Measurements from ENCODE around the gene AMFR.
A peak's percentile ranks its signal among the peaks of the same experiment; 100 is the strongest.

The AMFR gene

DNA sequence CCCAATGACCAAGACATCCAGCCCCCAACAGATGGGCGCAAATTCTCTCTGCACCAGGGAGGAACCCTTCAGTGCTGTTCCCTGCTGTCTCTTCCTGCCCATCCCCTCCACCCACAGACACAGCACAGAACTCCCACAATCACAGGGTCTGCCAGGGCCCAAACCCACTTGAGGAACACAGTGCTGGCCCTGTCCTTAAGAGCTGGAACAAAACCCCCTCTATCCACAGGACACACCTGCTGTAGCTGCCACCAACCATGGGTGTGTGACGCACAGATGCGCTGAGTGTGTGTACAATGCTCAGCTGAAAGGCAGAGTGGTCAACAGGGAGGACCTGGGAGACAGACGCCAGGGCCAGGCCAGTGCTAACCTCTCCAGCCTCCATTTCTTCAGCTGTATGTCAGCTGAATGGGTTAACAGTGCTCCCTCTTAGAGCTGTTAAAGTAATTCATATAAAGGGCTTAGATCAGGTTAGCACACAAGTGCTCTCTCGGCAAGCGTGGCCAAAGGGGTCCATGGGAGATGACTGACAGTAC is 62.1 kb downstream of the AMFR start:
- no peak for DNase-seq

DNA sequence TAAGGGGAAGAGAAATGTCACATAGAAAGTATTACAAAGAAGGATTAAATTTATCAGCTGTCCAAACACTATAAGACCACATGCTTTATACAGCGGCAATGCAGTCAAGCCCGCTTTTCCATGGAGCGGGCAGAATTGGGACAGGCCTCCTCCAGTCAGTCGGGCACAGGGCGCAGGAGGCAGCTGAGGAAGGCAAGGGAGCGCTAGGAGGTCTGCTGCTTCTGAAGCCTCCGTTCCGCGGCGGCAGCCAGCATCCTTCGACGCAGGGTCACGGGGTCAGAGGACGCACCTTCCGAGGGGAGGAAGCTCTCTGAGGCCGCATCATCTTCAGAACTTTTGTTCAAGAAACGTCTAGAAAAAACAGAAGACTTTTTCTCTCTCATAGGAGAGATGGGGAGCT is 62.6 kb downstream of the AMFR start:
- no peak for DNase-seq

DNA sequence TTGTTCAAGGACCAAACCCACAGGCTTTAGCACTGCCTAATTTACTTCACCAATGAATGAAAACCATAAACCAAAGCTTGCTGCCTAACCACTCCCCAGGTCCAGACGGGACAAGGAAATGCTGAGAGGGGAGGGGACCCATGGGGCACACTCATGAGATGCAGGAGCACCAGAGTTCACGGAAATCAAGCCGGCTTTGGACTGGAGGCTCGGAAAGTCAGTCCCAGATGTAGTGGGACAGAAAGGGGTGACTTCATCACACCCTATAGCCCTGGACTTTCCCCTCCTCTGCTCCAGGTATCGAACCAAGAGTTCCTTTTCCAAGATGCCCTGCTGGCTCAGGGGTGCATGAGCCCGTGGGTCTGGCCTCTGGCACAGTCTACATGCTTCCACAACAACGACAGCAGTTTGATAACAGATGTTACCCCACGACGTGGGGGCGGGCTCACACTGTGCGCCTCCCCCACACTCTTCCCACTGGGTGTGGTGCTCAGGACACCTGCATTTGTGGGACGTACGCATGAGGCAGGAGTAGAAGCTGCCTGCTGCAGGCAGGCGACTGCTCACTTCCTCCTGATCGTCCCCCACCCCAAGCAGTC is 63.2 kb downstream of the AMFR start:
- DNase-seq, result no peak

DNA sequence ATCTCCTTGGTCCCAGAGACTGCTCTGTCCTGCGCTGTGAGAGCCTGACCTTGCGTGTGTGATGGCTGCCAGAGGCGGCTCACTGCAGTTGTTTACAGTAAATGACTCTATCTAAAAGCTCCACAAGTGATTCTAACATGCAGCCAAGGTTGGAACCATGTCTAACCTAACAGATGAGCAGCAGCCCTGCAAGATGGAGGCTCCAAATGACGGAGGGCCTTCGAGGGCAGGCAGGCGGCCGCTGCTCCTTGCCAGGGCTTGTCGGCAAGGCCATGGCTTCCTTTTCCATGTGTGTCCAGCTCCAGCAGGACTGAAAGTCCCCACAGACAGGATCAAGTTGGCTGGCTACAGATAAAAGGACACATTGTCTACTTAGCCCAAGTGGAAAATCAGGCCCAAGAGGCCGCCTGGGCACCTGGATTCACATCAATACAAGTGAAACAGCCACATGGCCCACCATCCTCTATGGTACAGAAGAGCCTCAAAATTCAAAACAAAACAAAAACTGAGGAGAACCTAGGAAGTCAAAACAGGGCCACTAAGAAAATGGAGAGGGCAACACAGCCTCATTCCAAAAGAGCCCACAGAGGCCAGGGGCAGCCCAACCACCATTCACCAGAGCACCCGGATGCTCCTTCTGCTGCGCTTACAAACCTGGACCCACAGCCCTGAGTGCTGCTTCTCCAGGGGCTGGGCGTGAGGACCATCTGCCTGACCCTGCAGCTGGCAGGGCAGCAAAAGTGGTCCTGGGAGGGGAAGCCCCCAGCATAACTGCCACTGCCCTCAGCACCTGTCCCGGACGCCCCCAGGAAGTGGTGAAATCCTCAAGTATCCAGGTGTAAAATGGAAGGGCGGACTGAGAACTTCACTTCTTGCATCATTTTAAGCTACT is 65.0 kb downstream of the AMFR start:
- no peak for DNase-seq

DNA sequence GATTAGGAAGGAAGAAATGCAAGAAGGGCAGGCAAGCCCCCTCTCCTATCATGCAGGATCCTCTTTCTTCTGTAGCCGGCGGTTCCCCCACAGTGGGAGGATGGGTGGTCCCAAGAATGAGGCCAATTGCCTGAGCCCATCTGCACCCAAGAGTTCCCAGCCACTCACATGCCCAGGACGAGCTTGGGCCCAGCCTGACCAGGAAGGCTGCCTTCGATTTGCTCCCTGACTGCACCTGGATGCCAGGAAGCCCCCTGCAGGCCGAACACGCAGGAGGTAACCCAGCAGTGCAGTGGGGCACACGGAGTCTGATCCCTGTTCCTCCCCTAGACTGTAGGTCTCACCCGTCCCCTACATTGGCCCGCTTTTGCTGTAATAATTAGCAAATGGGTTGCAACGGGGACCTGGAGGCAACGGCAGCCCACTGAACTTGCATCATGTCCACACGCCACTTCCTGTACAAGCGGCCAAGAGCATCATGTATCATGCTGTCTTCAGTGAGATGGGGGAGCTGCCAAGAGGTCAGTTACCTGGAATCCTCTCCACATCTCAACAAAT is 67.5 kb downstream of the AMFR start:
- DNase-seq, result no peak

DNA sequence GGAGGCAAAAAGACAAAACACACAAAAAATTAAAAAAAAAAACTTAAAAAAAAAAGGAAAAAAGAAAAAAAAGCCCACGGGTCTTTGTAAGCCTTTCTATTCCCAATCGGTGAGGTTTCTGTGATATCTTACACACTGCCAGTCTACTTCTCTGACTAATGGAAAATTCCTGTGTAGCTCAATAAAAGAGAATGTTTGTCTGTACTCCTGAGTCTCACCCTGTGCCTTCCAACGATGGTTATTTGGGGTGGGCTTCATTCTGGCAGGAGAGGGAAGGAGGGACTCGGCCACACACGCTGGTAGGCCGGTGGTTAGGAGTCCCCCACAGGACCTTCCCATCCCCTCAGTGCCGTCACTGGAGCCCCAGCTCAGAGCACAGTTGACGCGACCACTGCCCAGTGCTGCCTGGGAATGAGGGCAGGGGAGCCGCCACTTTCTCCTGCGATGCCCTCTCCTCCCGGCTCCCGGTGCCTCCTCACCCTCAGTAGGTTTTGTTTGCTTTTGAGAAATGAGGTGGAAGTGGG is 68.0 kb downstream of the AMFR start:
- no peak for DNase-seq

DNA sequence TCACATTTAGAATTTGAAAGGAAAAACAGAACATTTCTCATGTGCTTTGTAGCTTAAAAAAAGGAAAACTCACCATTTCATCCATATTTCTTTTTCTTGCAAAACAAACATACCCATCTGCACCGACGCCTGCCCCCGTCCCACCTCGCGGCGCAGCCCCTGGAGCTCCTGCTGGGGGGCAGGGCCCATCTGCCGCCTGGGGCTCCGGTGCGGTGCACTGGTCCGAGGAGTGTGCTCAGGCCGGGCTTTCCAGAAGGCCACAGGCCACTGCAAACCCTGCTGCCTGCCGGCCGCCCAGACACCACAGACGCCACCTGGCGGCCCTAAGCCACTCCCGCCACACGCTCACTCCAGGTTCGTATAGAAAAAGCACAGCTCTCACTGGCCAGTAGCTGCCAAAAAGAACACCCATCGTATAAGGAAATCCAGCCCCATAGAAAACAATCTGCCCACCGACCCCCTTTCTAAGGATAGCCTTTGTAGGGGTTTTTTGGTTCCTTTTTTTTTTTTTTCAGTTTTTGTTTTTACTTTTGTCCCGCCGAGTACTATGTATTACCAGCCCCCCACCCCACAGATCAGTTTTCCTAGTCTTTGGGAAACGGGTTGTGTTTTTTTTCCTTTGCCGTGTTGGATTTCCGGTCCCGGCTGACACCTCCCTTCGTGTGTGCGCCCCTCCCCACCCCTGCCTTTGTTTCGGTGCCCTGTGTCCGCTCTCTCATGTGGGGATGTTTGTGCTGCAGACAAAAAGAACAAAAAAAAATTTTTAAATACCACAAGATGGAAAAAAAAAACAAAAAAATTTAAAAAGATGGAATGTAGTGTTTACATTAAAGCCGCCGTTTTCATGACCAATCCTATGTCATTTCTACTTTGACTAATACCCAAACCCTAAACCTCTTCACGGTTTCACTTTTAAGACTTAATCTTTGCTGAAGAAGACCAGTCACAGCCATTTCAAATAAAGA is 68.8 kb downstream of the AMFR start:
- peak in 43 of 51 donors; percentile 19 to 80 (median 58) for DNase-seq

DNA sequence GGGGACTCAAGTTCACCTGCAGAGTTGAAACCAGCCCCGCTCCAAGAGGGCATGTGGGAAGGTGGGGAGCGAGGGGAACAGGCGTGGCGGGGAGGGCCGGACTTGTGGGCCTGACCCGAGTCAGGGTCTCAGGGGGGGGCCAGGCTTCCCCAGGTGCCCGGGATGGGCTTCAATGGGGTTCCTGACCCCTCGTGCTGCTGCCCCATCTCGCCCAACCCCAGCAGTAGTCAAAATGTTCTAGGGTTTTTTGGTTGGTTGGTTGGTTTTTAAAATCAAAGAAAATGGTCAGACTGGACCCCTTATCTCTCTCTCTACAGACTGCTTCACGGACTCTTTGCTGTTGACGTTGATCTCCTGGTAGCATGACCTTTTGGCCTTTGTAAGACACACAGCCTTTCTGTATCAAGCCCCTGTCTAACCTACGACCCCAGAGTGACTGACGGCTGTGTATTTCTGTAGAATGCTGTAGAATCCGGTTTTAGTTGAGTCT is 69.5 kb downstream of the AMFR start:
- DNase-seq, result no peak

DNA sequence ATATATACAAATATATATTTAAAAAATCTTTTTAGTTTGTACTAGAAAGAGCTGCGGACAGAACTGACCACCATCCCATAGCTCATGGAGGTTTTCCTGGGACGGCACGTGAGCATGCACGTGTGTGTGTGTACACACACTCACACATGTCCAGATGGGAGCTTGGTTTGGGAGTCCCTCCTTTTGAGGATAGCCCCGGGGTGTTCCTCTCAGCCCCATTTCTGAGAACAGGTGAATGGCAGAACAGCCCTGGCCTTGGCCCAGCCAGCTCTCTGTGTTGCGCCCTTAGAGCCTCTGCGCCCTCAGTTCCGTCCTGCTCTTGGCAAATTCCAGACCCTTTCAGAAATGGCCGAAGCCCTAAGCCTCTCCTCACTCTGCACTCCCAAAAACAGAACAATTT is 70.1 kb downstream of the AMFR start:
- no peak for DNase-seq

DNA sequence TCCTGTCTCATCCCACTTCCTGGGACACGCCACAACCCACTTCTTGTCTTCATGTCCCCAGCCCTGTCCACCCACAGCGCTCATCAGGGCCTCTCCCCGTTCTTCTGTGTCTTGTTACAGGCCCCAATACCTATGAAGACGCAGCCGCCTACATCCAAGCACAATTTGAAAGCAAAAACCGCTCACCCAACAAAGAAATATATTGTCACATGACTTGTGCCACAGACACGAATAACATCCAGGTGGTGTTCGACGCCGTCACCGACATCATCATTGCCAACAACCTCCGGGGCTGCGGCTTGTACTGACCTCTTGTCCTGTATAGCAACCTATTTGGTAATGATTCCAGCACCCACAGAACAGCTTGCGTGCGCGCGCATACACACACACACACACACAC is 70.6 kb downstream of the AMFR start:
- DNase-seq, result no peak

DNA sequence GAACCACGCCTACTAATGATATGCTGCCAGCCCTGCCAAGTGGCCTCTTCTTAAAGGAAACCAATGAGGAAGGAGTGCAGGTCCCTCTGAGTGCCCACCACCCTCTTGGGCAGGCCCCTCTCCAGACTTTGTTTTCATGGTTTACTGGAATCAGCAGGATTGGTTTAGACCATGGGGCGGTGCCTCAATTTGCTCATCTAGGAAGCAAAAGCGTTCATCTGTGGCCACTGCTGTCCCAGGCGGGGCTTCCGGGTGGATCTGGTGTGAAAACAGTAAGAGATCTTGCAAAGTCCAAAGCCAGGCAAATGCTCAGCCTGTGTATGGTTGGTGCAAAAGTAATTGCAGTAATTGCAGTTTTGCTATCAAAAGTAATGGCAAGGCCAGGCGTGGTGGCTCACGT is 71.3 kb downstream of the AMFR start:
- DNase-seq, result no peak

DNA sequence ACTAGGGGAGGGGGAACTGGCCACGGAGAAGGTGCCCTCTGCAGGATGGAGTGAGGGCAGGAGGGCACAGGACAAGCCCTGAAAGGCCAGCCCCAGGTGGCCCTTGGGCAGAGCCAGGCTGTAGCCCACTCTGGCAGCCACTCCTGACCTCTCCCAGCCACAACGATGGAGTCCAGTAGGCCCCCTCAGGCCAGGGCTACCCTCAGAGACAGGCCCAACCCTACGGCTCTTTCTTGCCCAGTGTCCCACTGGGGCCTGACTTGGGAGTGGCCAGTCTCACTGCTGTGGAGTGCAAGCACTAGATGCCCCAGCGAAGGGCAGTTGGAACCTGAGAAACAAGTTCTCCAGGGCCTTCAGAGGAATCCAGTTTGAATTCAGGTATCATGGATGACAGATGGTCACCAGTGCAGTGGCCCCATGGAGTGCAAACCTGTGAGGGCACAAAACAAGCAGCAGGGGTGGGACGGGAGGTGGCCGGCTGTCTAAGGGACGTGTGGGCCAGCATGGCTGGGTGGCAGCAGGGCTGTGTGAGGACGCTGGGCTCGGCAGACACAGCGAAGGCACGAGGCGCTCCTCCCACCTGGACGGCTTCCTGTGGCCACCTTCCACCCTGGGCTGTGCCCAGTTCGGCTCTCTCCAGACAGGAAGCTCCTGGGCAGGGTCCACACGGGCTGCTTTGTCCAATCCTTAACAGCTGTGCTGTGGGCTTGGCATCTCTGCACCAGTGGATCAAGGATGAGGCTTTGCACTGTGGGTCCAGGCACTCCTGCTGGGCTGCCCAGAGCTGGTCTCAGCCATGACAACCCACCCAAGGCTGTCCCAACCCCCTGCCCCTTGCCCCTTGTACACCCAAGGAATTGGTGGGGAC is 72.1 kb downstream of the AMFR start:
- no peak for DNase-seq

DNA sequence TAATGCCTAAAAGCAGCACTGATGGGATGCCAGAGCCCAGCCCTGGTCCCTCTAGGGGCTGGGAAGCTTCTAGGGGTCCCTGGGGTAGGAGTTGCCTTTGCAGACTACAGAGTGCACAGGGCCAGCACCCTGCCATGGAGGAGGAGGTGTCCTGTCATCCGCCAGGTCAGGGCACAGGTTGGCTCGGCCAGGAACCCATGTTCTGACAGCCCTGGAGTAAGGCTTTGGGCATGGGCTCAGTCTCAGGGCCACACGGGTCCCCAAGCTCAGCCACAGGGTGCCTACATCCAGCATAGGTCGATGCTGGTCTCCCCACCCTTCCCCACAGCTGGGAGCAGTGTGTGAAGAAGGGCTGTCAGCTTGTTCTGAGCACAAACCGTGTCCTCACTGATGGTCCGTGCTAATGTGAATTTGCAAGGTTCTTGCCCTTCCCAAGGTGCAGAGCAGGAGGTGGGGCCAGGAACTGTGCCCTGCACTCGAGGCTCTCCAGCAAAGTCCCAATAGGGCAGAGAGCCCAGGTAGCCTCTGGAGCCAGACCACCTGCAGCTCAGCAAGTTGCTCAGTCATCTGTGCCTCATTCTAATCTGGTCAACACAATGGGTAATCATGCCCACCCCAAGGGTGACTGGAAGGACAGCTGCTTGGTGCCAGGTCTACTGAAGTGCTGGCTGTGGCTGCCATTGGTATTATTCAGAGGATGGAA is 72.8 kb downstream of the AMFR start:
- DNase-seq, result no peak

DNA sequence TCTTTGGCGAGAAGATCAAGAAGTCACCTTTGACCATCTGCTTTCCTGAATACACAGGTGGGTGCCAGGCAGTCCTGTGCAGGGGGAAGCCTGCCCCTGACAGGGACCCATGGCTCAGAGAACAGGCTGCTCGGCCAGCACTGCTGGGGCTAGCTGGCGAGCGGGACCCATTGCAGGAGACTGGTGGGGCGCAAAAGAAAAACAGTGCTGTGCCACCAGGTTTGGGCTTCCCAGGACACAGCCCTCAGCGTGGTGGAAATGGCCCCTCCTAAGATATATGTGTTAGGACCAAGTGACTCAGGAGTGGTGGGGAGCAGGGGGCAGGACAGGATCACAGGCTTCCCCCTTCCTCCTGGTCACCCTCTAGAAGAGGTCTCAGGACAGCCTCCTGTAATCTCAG is 73.9 kb downstream of the AMFR start:
- no peak for DNase-seq

DNA sequence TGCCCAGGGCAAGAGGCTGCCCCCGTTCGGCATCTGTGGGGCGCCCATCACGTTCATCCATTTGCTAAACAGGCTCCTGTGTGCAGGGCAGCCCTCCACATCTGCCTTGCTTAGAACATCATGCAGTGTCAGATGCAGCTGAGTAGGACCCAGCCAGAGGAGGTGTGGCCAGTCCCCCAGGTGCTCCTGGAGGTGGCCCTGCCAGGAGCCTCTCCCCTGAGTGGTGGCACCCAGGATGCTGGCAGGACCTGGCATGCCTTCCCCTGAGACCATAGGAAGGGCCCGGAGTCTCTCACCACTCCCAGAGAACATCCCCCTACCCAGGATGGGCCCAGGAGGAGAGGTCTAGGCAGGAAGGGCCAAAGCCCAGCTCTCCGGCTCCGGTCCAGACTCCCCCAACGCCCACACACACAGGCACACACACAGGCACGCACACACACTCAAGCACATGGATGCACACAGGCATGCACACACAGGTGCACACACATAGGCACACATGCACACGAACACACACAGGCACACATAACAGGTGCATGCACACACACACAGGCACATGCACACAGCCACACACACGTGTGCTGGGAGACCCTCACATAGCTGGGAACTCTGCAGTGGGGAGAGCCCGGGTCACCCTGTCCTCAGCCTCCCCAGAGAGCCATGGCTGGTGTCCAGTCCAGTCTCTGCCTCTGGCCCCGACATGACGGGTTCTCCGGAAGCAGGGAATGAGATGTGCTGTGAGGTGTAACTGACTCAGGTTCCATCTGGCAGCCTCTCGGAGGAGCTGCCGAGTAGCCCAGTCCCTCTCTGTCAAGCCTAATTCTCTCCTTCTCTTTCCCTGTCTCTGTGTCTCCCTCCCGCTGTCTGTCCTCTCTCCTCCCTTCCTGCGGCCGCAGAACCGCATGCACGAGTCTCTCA is 74.6 kb downstream of the AMFR start:
- DNase-seq, result no peak

DNA sequence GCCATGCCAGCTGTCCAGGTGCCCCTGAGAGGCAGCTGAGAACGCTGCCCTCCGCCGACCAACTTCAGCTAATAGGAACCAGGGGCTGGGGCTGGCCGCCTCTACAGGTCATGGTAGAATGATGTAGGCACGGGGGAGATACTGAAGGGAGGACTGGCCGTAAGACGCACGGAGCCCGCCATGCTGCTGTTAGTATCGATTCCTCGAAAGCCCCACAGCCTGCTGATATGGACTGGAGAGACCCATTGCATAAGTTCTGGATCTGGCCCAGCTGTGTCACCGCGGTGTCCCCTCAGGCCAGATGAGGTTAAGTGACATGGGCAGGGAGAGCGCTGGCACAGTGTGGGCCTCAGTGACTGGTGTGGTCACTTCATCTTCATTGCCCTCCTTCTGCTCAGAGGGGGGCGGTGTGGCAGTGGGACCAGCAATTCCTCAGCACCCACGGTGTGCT is 75.6 kb downstream of the AMFR start:
- no peak for DNase-seq

DNA sequence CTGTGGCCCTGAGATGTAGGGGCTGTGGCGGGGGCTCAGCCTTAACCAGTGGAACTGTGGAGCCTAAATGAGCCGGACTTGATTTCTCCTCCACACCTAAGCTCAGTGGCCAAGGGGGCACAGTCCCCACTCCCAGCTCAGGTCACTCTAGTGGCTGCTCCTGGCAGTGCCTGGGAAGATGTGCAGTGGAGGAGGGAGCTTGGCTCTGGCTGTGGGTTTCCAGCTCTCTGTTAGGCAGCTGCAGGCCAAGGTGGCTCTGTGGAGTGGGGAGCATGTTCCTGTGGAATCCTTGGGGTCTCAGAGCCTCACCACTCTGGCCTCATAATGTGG is 76.3 kb downstream of the AMFR start:
- DNase-seq, result no peak
